ENCODE data around the gene TENT4A.
A peak's percentile ranks its signal among the peaks of the same experiment; 100 is the strongest.
"Not testable (repeated sequence)": the region's sequence is repeated elsewhere in the genome, so short reads cannot be mapped to it uniquely, and the experiment has no call there.

The TENT4A gene

DNA sequence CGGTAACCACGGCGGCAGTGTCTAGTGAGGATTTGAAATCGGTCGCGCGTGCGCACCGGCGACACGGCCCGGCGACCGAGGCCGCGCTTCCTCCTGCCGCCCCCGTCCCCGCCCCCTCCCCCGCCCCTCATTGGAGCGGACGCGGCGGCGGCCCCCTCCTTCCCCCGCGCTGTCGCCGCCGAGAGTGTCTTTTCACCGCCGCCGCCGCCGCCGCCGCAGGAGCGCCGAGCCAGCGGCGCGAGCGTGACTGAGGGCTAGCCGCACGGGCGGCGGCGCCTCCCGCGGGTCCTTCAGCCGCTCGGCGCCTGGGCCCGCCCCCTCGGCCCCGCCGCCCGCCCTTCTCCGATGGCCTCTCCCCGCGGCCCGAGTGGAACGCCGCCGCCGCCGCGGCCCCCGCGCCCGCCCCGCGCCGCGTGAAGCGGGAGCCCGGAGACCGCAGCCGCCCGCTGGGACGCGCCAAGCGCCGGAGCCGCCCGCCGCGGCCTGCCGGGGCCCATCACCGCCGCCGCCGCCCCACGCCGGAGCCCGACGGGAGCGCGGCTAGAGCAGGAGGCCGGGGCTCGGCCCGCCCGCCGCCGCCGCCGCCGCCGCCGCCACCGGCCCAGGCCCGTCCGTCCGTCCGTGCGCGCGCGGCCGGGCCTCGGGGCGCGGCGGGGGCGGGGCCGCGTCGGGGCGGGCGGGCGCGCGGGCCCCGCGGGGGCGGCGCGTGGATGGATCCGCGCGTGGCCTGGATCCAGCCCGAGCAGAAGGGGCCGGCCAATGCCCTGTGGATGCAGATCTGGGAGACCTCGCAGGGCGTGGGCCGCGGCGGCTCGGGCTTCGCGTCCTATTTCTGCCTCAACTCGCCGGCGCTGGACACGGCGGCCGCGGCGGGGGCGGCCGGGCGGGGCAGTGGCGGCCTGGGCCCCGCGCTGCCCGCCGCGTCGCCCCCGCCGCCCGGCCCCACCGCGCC is at the start of gene TENT4A:
TSS of gene TENT4A (plus strand) at position 159 of the 952 bp plus-strand sequence. CDS start at position 711, 552 bp downstream.
- peak within 1 kb of the TSS; percentile 95 for H3K27ac ChIP-seq
- TF ChIP-seq, protein P1, sequence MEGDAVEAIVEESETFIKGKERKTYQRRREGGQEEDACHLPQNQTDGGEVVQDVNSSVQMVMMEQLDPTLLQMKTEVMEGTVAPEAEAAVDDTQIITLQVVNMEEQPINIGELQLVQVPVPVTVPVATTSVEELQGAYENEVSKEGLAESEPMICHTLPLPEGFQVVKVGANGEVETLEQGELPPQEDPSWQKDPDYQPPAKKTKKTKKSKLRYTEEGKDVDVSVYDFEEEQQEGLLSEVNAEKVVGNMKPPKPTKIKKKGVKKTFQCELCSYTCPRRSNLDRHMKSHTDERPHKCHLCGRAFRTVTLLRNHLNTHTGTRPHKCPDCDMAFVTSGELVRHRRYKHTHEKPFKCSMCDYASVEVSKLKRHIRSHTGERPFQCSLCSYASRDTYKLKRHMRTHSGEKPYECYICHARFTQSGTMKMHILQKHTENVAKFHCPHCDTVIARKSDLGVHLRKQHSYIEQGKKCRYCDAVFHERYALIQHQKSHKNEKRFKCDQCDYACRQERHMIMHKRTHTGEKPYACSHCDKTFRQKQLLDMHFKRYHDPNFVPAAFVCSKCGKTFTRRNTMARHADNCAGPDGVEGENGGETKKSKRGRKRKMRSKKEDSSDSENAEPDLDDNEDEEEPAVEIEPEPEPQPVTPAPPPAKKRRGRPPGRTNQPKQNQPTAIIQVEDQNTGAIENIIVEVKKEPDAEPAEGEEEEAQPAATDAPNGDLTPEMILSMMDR (conservative IDR thresholded peaks at IDR 0.05): no peak
- TF ChIP-seq ZFX (IDR thresholded peaks at IDR 0.05): no peak; the same call in none of the 2 replicates

DNA sequence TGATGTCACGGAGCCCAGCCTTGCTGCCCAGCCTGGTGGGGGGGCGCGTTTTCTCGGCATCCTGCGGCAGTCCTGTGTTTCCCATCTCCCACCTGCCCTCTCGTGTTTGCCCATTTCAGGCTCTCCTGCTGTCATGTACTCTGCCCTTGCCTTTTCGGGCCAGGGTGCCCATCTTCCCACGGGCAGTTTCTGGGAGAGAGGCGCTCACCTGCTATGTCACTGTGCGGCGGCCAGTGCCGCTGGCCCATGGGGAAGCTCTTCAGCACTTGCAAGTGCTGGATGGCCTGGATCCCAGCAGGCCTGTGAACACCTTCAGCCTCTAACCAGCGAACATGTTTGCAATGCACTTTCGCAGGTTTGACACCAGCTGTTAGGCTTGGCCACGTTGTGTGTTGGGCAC is 46.5 kb upstream of the TENT4A start:
- TF ChIP-seq, protein P1 (conservative IDR thresholded peaks at IDR 0.05): no peak
- no peak for TF ChIP-seq ZFX (IDR thresholded peaks at IDR 0.05)
- no peak overlapping the region for H3K27ac ChIP-seq

DNA sequence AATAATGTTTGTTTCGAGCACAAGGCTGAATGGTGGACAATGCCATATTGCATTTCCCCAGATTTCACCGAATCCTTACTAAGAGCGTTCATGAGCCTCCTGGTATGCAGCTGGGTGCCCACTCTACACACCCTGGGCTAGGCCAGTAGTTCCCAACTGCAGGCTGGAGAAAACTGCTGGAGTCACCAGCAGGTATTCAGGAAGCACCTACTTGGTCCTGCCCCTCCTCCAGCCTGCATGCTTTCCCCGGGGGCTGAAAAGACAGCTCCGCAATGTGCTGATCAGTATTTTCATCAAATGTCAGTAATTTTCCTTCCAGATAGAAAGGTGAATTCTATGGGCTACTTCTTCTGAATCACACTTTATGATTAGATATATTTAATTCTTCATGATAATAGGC is 45.6 kb upstream of the TENT4A start:
- H3K27ac ChIP-seq: no peak overlapping the region
- TF ChIP-seq, protein P1 (conservative IDR thresholded peaks at IDR 0.05): no peak
- TF ChIP-seq ZFX (IDR thresholded peaks at IDR 0.05): no peak

DNA sequence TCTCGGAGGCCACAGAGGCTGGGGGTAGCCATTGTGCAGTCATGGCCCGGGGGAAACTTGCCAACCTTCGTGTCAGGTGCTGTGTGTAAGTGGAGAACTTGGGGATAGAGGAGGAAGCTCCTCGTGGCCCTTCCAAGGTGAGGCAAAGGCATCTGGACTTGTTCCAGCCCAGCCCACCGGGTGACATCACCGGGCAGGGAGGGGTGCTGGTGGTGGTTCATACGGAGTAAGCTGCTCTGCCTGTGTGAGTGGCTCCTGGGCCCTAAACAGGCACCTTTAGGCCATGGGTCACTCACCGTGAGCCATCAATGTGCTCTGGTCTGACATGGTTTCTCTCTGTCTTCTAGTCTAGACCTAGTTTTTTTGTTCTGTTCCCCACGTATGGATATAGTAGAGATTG is 44.5 kb upstream of the TENT4A start:
- not testable (repeated sequence) for H3K27ac ChIP-seq

DNA sequence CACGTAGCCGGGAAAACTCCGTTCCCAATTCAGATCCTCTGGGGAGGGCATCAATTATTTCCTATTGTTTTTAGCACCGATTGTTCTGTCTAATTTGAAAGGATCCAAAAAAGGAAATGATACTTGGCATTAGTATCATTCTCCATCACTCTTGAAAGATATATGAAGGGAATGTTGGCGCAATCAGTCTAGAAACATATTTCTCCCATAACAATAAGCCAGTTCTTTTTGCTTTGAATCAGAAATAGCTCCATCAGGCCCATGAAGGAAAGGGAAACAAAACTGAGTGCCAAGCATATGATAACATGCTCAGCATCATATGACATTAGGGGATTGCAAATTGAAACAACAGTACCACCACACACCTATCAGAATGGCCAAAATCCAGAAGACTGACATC is 40.2 kb upstream of the TENT4A start:
- no peak overlapping the region for H3K27ac ChIP-seq
- TF ChIP-seq ZFX (IDR thresholded peaks at IDR 0.05): no peak
- TF ChIP-seq, protein P1 (conservative IDR thresholded peaks at IDR 0.05): no peak

DNA sequence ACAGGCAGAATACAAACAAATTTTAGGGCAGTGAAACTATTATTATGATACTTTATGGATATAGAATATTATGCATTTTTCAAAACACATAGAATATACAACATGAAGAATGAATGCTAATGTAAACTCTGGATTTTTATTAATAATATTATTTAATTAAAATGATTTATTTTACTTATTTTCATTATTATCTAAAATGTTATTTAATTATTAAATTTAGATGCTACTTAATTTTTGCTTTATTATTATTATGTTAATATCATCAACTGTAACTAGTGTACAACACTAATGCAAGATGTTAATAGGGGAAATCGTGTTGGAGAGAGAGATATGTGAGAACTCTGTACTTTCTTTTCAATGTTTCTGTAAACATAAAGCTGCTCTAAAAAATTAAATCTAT is 39.3 kb upstream of the TENT4A start:
- H3K27ac ChIP-seq: no peak overlapping the region
- TF ChIP-seq, protein P1 (conservative IDR thresholded peaks at IDR 0.05): no peak
- TF ChIP-seq ZFX (IDR thresholded peaks at IDR 0.05): no peak

DNA sequence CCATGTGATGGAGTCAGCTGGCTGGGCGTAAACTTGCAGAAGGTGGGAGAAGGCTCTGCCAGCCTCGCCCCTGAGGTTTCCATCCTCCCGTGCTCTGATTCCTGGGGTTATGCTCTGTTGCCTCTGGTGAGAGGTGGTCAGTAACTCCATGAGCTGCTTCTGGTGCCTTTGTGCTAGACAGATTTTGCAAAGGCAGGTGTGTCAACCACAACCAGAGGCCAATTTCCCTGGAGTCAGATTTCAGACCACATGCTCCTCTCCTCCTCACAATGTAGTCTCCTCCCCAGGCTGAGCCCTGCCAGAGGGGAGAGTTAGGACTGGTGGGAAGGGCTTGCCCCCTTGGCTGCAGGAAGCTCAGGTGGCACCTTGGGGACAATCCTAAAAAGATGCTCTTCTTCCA is 38.8 kb upstream of the TENT4A start:
- H3K27ac ChIP-seq: no peak overlapping the region
- TF ChIP-seq ZFX (IDR thresholded peaks at IDR 0.05): no peak
- TF ChIP-seq, protein P1 (conservative IDR thresholded peaks at IDR 0.05): no peak

Data from C4-2B (cell line).